GM06990 (cell line): ENCODE results near the gene WDFY2.

ENCODE experiments used
- DNase-seq: peaks from one replicate; pipeline ENCODE4 v3.0.0-alpha.2; 2011; ENCODE audit not compliant: insufficient read length; ENCODE audit errors: extremely low read depth
- H3K27me3 ChIP-seq: replicated peaks from 2 replicates; pipeline ENCODE4 v1.6.0; 2011; ENCODE audit warnings: low read length; ENCODE audit not compliant: control insufficient read depth, insufficient read depth
- H3K36me3 ChIP-seq: 2 replicates; pipeline ENCODE4 v1.5.1; 2011; ENCODE audit warnings: low read length; ENCODE audit not compliant: control insufficient read depth, insufficient read depth
- H3K4me3 ChIP-seq: replicated peaks from 2 replicates; pipeline ENCODE4 v1.5.1; 2011; ENCODE audit warnings: low read depth, mild to moderate bottlenecking, control low read depth, low read length
- TF ChIP-seq, protein P1 (sequence below): IDR thresholded peaks from 2 replicates; pipeline ENCODE4 v1.5.1; 2011; ENCODE audit warnings: low read length, control low read depth, mild to moderate bottlenecking, inconsistent platforms; ENCODE audit not compliant: insufficient read depth, poor library complexity, severe bottlenecking

The WDFY2 gene

DNA sequence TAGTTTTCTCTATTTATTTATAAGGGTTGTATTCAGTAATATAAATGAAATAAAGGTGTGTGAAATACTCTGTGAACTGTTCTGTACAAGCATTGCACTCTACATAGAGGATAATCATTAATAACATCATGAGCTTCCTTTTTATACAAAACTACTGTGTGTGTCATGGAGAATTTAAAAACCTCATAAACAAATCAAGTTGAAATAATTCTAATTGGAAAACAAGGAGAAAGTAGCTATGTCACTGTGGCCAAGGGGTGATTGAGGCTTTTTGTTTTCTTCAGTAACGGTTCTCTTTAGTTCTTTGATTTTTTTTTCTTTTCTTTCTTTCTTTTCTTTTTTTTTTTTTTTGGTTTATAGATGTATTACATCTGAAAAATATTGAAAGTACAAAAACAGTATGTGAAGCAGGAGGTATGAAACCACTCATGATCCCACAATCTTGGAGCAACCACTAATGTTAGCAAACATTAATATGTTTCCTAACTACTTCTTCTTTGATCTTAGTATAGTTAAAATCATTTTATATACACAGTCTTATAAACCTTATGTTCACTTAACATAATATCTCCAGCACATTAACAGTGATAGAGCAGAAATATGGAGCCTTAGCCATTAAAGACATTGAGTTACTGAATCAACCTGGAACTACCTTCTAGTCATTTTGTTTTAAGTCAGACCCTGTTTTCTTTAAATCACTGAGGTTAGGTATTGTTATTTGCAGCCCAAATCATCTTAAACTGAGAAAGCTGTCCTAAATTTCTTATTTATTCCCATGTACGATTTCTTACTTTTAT, 45.4 kb downstream of the WDFY2 start:
- TF ChIP-seq, protein P1, sequence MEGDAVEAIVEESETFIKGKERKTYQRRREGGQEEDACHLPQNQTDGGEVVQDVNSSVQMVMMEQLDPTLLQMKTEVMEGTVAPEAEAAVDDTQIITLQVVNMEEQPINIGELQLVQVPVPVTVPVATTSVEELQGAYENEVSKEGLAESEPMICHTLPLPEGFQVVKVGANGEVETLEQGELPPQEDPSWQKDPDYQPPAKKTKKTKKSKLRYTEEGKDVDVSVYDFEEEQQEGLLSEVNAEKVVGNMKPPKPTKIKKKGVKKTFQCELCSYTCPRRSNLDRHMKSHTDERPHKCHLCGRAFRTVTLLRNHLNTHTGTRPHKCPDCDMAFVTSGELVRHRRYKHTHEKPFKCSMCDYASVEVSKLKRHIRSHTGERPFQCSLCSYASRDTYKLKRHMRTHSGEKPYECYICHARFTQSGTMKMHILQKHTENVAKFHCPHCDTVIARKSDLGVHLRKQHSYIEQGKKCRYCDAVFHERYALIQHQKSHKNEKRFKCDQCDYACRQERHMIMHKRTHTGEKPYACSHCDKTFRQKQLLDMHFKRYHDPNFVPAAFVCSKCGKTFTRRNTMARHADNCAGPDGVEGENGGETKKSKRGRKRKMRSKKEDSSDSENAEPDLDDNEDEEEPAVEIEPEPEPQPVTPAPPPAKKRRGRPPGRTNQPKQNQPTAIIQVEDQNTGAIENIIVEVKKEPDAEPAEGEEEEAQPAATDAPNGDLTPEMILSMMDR: no peak
- no peaks in the 10 kb centered on the region for H3K27me3 ChIP-seq
- H3K36me3 ChIP-seq: no peaks in the 10 kb centered on the region
- no peak for DNase-seq
- H3K4me3 ChIP-seq: no peak overlapping the region

DNA sequence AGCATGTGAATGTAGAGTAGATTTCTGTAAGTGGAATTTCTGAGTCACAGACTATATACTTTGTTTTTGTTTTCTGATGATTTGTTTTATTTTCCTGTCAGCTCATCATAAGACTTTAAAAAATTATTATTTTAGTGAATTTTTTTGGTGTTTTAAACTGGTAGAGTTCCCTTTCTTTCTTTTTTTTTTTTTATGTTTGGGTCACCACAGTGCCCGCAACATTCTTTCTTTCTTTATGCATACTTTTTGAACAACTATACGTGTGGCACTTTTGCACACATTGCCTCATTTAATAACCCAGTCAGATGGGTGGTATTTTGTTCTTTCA, 46.0 kb downstream of the WDFY2 start:
- no peak overlapping the region for H3K4me3 ChIP-seq
- TF ChIP-seq, protein P1: no peak
- no peaks in the 10 kb centered on the region for H3K36me3 ChIP-seq
- no peak for DNase-seq
- H3K27me3 ChIP-seq: no peaks in the 10 kb centered on the region

DNA sequence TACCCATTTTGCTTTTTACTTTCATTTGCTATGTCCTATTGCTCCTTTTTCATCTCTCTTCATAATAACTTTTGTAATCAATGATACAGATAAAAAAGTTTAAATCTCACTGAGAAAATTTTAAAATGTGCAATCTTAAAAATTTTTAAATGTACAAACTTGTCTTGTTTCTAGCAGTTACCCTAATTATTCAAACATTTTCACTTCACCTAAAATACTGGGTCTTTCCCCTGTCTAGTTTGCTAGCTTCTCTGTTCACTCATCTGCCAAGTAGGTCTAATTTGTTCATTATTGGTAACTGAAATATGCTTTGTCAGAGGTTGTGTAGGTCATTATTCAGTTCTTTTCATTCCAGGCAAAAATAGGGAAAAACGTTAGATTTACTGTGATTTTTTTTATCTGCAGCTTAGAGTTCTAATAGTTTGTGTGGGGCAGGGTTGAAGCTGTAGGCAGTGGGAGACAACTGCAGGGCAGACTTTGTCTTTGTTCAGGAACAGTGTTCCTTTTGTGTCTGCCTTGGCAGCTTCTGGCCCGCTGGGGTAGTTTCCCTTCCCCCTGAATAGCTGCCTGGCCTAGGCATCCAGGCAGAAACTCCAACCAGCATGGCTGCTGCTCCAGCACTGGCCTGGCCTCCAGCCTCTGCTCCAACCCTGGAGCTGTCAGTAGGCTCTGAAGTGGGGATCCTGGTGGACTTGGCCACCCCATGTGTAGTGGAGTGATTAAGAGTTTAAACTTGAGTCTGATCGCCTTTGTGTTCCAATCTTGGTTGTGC, 48.5 kb downstream of the WDFY2 start:
- DNase-seq: no peak
- H3K36me3 ChIP-seq: no peaks in the 10 kb centered on the region
- H3K27me3 ChIP-seq: no peaks in the 10 kb centered on the region
- TF ChIP-seq, protein P1: no peak
- H3K4me3 ChIP-seq: no peak overlapping the region

DNA sequence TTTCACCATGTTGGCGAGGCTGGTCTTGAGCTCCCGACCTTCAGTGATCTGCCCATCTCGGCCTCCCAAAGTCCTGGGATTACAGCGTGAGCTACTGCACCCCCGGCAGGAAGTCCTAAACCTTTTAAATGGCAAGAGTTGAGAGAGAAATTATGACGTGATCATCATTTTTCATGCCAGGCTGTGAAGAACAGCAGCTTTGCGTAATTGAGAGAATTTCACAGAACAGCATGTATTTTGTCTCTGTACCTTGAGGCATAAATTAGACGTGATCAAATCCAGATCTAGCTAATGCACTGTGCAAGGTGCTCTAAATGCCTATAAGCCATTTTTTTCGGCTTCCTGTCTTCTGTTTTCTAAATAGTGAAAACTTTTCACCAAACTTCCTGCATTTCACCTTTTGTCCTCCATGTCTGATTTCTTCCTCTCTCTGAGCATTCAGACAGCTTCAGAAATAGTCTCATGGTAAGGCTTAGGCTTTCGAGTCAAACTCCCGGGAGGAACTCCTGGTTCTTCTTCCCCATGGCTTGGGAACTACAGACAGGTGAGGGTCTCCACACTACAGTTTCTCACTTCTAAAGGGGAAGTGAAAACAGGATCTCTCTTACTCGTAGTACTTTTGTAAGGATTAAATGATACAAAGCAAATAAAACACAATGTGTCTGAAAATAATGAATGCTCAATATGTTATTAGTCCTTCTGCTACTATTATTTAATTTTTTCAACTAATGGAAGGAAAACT, 51.0 kb downstream of the WDFY2 start:
- no peaks in the 10 kb centered on the region for H3K36me3 ChIP-seq
- H3K27me3 ChIP-seq: no peaks in the 10 kb centered on the region
- TF ChIP-seq, protein P1: no peak
- H3K4me3 ChIP-seq: no peak overlapping the region
- DNase-seq: no peak

DNA sequence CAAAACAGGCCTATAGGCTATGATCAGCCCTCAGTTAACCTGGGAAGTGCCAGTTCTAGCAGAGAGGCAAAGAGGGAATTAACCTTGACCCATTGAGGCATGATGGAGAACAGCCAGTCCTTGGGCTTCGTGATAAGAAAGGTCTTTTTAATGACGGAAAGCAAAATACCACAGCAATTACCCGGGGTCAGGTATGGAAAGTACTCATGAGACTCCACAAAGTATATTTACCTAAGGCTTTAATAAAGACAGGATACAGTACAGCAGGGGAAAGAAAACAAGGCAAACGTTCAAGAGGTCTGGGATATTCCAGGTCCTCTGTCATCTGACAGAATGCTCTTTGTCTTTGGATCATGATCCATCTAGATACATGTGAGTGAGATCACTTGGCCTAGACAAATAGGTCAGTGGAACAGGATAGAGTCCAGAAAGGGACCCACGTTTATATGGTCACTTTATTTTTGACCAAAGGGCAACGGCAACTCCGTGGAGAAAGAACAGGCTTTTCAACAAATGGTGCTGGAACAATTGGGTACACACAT, 52.2 kb downstream of the WDFY2 start:
- TF ChIP-seq, protein P1: no peak
- DNase-seq: no peak
- H3K36me3 ChIP-seq: no peaks in the 10 kb centered on the region
- no peaks in the 10 kb centered on the region for H3K27me3 ChIP-seq
- H3K4me3 ChIP-seq: no peak overlapping the region
